Duodenal mucosa (tissue), 2 donors: ENCODE results near the gene SMPDL3A.

Source experiments
- H3K27ac ChIP-seq: one replicate; pipeline ENCODE4 v1.7.0; 2013; ENCODE audit warnings: low read depth, low read length
- H3K27me3 ChIP-seq, 2 donors: one replicate each; pipeline ENCODE4 v1.7.0; 2013; ENCODE audit warnings: low read length in 2 of 2, control low read depth in 1 of 2; ENCODE audit not compliant: insufficient read depth in 2 of 2, control insufficient read depth in 1 of 2
- H3K36me3 ChIP-seq, 2 donors: one replicate each; pipeline ENCODE4 v1.7.0; 2013; ENCODE audit warnings: low read length in 2 of 2, control low read depth in 1 of 2; ENCODE audit not compliant: insufficient read depth in 2 of 2, control insufficient read depth in 1 of 2
- H3K4me1 ChIP-seq, 2 donors: one replicate each; pipeline ENCODE4 v1.7.0; 2013; ENCODE audit warnings: low read length in 2 of 2, control low read depth in 1 of 2; ENCODE audit not compliant: insufficient read depth in 2 of 2, control insufficient read depth in 1 of 2
- H3K4me3 ChIP-seq, 2 donors: one replicate each; pipeline ENCODE4 v1.7.0; 2013; ENCODE audit warnings: low read length in 2 of 2, low read depth in 1 of 2
- H3K9ac ChIP-seq, 2 donors: one replicate each; pipeline ENCODE4 v1.7.0; 2013; ENCODE audit warnings: low read length in 2 of 2, low read depth in 1 of 2
- H3K9me3 ChIP-seq, 2 donors: one replicate each; pipeline ENCODE4 v1.7.0; 2013; ENCODE audit warnings: low read length in 2 of 2, control low read depth in 1 of 2; ENCODE audit not compliant: control insufficient read depth in 1 of 2

SMPDL3A gene

DNA sequence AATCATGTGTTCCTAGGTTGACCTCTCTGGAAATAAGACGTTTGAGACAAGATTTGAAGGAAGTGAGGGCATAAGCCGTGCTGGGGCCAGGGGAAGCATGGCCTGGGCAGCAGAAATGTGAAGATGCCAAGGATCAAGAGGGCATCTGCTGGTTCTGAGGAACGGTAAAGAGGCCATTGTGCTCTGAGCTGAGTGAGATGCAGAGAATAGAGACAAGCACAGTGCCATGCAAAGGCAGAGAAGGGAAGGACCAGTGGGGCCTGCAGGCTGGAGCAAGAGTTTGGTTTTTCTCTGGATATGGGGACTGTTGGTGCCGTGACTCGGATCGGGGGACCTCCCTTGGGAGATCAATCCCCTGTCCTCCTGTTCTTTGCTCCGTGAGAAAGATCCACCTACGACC, 50.8 kb downstream of the SMPDL3A start:
- Histone ChIP-seq H3K9ac (no peak overlapping the region), H3K27ac (no peak overlapping the region), H3K4me3 (no peak overlapping the region), H3K9me3 (no peaks in the 10 kb centered on the region), H3K27me3 (no peaks in the 10 kb centered on the region), H3K36me3 (no peaks in the 10 kb centered on the region), H3K4me1 (no peaks in the 10 kb centered on the region)

DNA sequence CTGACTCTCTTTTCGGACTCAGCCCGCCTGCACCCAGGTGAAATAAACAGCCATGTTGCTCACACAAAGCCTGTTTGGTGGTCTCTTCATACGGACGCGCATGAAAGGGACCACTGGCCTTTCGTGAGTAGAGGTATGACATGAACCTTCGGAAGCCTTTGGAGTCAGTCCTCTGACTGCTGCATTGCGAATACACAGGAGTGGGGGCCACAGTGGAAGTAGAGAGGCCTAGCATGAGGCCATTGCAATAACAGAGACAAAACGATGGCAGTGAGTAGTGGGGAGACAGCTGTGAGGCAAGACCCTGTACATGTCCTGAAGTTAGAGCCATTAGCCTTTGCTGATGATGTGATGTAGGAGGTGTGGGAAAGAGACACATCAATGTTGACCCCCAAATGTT, 56.4 kb downstream of the SMPDL3A start:
- Histone ChIP-seq H3K27me3 (no peaks in the 10 kb centered on the region), H3K9ac (no peak overlapping the region), H3K4me3 (no peak overlapping the region), H3K27ac (no peak overlapping the region), H3K4me1 (peaks cover 0 to 7% of the 10 kb centered on the region in 2 donors), H3K36me3 (no peaks in the 10 kb centered on the region), H3K9me3 (no peaks in the 10 kb centered on the region)

DNA sequence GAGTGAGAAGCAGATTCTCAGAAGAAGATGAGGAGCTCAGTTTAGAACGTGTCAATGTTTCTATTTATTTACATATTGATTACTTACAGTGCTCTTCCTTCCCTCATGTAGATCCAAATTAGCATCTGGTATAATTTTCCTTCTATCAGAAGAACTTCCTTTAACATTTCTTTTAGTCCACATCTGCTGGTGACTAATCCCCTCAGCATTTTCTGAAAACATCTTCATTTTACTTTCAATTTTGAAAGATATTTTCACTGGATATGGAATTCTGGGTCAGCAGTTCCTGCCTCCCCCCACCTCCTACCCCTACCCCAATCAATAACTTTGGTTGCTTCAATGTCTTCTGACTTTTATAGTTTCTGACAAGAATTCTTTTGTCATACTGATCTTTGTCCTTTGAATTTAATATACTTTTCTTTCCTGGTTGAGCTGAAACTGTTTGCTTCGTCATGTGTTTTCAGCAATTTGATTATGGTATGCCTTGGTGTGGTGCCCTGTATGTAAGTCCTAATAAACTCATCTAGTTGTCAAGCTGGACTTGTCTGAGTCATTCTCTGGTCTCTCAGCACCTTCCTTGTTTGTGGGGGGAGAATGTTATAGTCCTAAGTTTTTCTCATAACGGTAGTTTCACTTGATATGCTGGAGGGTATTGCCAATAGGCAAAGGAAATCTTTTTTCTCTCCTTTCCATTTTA, 57.0 kb downstream of the SMPDL3A start:
- Histone ChIP-seq H3K4me3 (peak overlapping the region in 1 of 2 donors; percentile 13), H3K9me3 (no peaks in the 10 kb centered on the region), H3K9ac (no peak overlapping the region), H3K36me3 (no peaks in the 10 kb centered on the region), H3K4me1 (peaks cover 0 to 7% of the 10 kb centered on the region in 2 donors), H3K27ac (no peak overlapping the region), H3K27me3 (no peaks in the 10 kb centered on the region)

DNA sequence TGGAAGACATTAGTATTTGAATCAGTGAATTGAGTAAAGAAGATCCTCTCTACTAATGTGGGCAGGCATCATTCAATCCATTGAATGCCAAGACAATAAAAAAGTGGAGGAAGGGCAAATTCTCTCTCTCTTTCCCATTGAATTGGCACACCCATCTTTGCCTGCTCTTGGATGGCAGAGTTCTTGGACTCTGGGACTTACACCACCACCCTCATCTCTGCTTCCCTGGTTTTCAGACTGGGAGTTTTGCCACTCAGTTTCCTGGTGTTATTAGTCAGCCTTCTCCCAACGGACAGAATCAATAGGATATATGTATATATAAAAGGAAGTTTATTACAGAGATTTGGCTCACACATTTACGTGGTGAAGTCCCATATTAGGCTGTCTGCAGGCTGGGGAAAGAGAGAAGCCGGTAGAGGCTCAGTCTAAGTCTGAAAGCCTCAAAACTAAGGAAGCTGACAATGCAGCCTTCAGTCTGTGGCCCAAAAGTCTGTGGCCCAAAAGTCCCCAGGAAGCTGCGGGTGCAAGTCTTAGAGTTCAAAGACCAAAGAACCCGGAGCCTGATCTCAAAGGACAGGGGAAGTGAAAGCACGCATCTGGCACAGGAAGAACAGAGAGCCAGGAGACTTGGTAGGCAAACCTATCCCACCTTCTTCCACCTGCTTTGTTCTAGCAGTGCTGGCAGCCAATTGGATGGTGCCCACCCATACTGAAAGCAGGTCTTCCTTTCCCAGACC, 64.4 kb downstream of the SMPDL3A start:
- Histone ChIP-seq H3K27me3 (no peaks in the 10 kb centered on the region), H3K36me3 (no peaks in the 10 kb centered on the region), H3K4me3 (no peak overlapping the region), H3K27ac (no peak overlapping the region), H3K9me3 (no peaks in the 10 kb centered on the region), H3K9ac (no peak overlapping the region), H3K4me1 (peaks cover 0 to 4% of the 10 kb centered on the region in 2 donors)
